Spinal cord (tissue), 10 donors: ENCODE measurements around the gene VSNL1. TPM values are rescaled to one million over a fixed set of nuclear protein-coding genes. Genes with fewer than 3 reads are reported as not detected.

ENCODE experiments used
- DNase-seq, 6 donors: peaks; one replicate each; pipeline versions ENCODE4 v3.0.0 to v3.0.0-alpha.2; 2013 to 2015; ENCODE audit warnings: low spot score in 6 of 6, low read depth in 4 of 6
- H3K27ac ChIP-seq: one replicate; pipeline ENCODE4 v1.5.1; 2013; ENCODE audit warnings: low read depth, low read length, control low read depth
- H3K27me3 ChIP-seq: one replicate; pipeline ENCODE4 v1.6.1; 2013; ENCODE audit warnings: low read length; ENCODE audit not compliant: control insufficient read depth, insufficient read depth
- H3K36me3 ChIP-seq: one replicate; pipeline ENCODE4 v1.6.1; 2013; ENCODE audit warnings: low read length; ENCODE audit not compliant: control insufficient read depth, insufficient read depth
- H3K4me1 ChIP-seq: one replicate; pipeline ENCODE4 v1.6.1; 2013; ENCODE audit warnings: low read length; ENCODE audit not compliant: control insufficient read depth, insufficient read depth
- H3K4me3 ChIP-seq: one replicate; pipeline ENCODE4 v1.5.1; 2013; ENCODE audit warnings: low read depth, low read length, control low read depth
- H3K9me3 ChIP-seq: one replicate; pipeline ENCODE4 v1.6.1; 2013; ENCODE audit warnings: low read length; ENCODE audit not compliant: control insufficient read depth, insufficient read depth
- WGBS: methylation state at CpG from one replicate; pipeline ENCODE4 v1.1.5; 2013; ENCODE audit warnings: missing lambda C conversion rate; ENCODE audit not compliant: insufficient coverage; 5-methylcytosine and 5-hydroxymethylcytosine counted together
- polyA plus RNA-seq, 2 donors: library from polyadenylated mRNA; unstranded; fragments of 120-200 nt; gene quantifications; one replicate each; pipeline ENCODE4 v1.2.1, GENCODE V29; 2013; ENCODE audit not compliant: insufficient read length in 2 of 2
- total RNA-seq, 2 donors: library from RNA; depleted of rRNA in 1 of 2; stranded (reverse); fragments of 120-200 nt in 1 of 2; fragments of >200 nt in 1 of 2; gene quantifications; one replicate each; pipeline versions ENCODE4 v1.2.3 to v1.2.4, GENCODE V29; 2013 to 2014
- donor health status: healthy.

Gene VSNL1
- total and polyA plus RNA-seq, 4 donors = 58.6 to 423 (median 285) TPM

DNA sequence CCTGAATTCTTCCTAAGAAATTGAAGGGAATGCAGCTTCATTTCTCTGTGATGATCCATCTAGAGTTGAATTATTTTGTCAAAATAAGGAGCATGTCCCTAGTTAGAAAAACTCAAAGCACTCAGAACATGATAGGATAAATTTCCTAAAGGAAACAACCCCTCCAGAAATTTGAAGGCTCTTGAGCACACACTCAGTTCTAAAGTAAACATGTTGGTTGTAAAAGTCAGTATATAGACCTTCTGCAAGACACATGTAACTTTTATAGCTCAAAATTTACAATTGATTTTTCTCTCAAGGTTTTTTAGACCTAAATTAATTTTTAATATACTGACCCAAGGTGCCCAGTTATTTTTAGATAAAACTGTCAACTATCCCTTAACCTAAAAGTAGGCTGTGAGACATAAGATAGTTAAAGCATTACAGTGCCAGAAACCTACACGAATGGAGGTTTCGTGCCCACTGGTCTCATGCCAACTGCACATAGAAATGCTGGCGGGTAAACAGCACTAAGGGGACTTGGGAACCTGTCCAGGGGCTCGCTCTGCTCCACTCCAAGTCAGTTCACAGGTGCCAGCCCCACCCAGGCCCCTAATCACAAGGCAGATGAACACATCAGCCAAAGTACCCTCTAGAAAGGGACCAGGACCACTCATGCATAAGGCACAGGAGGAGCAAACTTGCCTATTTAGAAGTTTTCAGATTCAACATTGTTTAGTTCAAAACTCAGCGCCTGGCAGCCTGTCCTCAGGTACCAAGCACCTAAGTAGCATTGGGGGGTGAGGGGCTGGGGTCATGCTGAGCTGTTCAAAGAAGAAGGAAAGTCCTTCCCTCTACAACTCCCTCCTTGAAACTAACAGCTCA, 106.6 kb downstream of the VSNL1 start:
- Histone ChIP-seq H3K27ac (no peak overlapping the region), H3K4me1 (peaks cover 4% of the 10 kb centered on the region), H3K9me3 (no peaks in the 10 kb centered on the region), H3K36me3 (peaks cover 18% of the 10 kb centered on the region), H3K27me3 (no peaks in the 10 kb centered on the region), H3K4me3 (no peak overlapping the region)
- 35% methylated on average over 4 of the region's 5 CpGs for WGBS
- peak in 1 of 6 donors; percentile 22 for DNase-seq

DNA sequence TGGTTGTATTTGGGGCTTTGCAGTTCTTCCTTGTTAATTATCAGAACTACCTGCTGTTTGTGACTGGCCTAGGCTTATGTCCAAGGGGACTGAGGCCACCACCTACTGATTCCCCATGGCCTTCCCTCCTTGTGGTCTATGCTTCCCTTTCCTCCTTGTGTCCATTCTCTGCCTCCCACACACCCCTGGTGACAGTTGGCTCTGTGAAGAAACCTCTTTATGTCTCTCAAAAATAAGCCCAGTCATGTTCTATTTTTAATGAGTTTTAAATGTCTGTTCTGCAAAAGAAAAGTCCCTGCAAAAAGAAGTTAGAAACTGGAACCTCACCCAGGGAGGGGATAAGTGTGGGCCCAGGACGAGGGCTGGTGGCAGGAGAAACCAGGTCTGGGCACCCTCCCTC, 108.1 kb downstream of the VSNL1 start:
- H3K27me3 ChIP-seq = no peaks in the 10 kb centered on the region
- no peaks in the 10 kb centered on the region for H3K9me3 ChIP-seq
- peaks cover 8% of the 10 kb centered on the region for H3K4me1 ChIP-seq
- H3K4me3 ChIP-seq = no peak overlapping the region
- DNase-seq = no peak
- H3K36me3 ChIP-seq = peaks cover 18% of the 10 kb centered on the region
- WGBS = 100% methylated on average over 1 of the region's 1 CpG
- H3K27ac ChIP-seq = no peak overlapping the region

DNA sequence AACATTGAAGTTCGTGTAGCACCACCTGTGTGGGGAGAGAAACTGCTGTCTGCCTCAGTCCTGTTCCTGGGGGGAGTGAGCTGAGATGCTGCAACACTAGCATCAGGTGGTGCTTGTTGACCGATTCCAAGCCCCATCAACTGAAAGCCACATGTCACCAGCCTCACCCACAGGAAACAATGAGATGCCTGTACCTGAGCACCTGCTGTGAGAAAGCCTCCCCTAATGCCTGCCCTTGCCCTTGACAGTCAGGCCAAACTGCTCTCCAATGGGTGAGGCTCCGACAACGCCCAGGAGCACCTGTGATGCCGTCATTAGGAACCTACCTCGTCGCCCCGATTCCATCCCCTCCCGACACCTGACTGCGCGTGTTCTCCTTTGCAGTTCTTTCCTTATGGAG, 108.5 kb downstream of the VSNL1 start:
- Histone ChIP-seq H3K4me1 (peaks cover 8% of the 10 kb centered on the region), H3K4me3 (no peak overlapping the region), H3K27ac (no peak overlapping the region), H3K27me3 (no peaks in the 10 kb centered on the region), H3K36me3 (peaks cover 18% of the 10 kb centered on the region), H3K9me3 (no peaks in the 10 kb centered on the region)
- DNase-seq = no peak
- WGBS = 93% methylated on average over 11 of the region's 11 CpGs

DNA sequence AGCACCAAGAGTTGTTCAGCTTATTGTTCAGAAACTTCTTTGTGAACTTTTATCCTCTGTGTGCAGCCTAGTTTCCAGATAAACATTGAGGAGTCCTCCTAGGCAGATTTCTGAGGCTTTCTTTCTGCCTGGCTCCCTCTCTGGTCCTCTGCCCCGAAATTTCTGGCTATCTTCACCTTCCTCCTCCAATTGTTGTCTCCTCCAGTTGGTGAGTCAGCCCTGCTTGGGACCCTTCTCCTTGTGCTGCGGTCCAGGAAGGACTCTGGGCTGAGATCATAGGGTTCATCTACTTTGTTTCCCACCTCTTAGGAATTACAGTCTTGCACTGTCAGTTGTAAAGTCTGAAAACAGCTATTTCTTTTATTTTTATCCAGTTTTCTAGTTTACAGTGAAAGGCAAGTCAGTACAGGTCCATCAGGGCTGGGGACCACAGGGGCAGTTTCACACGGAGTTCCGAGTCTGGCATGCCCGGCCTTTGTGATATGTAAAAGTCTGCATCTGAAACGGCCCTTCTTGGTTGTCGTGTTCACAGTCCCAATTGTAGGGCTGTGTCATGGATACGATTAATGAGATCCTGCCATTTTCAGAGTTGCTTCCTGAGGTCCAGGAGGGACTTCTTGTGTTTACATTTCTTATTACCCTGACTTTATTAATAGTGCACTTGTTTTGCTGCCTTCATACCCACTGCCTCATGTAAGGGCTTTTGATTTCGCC, 112.3 kb downstream of the VSNL1 start:
- no peak for DNase-seq
- H3K27ac ChIP-seq = no peak overlapping the region
- H3K4me3 ChIP-seq = no peak overlapping the region
- H3K9me3 ChIP-seq = no peaks in the 10 kb centered on the region
- H3K36me3 ChIP-seq = peaks cover 18% of the 10 kb centered on the region
- H3K4me1 ChIP-seq = peaks cover 4% of the 10 kb centered on the region
- no peaks in the 10 kb centered on the region for H3K27me3 ChIP-seq
- WGBS = 52% methylated on average over 7 of the region's 9 CpGs

DNA sequence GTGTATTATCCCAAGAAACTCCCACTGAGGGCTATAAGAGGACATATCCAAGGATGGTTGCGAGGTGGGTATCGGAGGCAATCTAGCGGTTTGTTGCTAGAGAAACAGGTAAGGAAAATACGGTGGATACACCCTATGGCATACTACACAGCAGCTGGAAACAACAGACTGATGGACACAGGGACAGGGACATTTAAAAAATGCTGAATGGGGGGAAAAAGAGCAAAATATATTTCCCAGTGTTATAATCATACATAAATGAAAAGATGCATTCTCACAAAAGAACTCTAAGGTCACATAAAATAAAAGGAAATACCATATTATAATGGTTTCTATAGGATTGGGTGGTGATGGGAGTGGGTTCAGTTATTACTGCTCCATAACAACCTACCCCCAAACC, 117.3 kb downstream of the VSNL1 start:
- Histone ChIP-seq H3K9me3 (no peaks in the 10 kb centered on the region), H3K27me3 (no peaks in the 10 kb centered on the region), H3K27ac (no peak overlapping the region), H3K4me1 (peaks cover 3% of the 10 kb centered on the region), H3K4me3 (no peak overlapping the region), H3K36me3 (no peaks in the 10 kb centered on the region)
- no CpG with 5 or more reads among the region's 4 CpGs for WGBS
- DNase-seq = no peak

DNA sequence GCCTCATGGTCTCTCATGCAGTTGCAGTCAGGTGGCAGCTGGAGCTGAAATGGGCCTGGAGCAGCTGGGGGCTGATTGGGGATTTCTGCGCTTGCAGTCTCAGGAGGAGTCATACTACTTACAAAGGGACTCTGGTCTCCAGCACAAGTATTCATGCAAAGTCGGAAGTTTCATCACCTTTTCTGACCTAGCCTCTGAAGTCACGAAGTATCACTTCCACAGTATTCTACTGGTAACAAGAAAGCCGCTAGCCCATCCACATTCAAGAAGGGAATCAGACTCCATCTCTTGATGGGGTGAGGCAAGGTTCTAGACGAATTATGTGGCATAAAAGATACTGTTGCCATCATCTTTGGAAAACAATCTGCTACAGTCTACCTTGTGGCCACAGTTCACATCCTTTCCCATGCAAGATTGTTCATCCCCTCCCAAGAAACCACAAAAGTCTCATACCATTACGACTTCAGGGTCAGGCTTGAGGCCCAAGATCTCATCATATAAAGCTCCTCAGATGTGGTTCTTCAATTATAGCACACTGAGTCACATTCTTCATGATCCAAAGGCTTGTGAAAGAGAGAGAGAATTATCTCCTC, 117.9 kb downstream of the VSNL1 start:
- Histone ChIP-seq H3K27me3 (no peaks in the 10 kb centered on the region), H3K4me1 (no peaks in the 10 kb centered on the region), H3K27ac (no peak overlapping the region), H3K4me3 (no peak overlapping the region), H3K36me3 (no peaks in the 10 kb centered on the region), H3K9me3 (no peaks in the 10 kb centered on the region)
- DNase-seq = no peak
- WGBS = 93% methylated on average over 3 of the region's 6 CpGs

DNA sequence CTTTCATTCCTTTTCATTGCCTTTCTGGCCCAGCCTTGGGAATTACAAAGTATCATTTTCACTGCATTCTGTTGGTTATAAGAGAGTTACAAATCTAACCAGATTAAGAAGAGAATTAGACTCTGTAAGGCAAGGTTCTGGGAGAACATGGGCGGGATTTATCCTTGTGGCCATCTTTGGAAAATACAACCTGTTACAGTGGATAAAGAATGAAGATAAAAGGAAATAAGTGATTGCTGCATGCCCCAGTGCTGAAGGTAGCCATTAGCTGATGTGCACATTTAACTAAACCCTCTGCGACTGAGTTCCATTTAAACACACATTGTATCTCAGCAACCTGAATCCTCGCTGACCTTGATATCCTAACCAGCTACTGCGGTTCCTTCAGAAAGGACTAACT, 119.7 kb downstream of the VSNL1 start:
- Histone ChIP-seq H3K36me3 (peaks cover 3% of the 10 kb centered on the region), H3K4me3 (no peak overlapping the region), H3K9me3 (no peaks in the 10 kb centered on the region), H3K27ac (no peak overlapping the region), H3K4me1 (no peaks in the 10 kb centered on the region), H3K27me3 (no peaks in the 10 kb centered on the region)
- WGBS = 100% methylated on average over 4 of the region's 4 CpGs
- DNase-seq = no peak

DNA sequence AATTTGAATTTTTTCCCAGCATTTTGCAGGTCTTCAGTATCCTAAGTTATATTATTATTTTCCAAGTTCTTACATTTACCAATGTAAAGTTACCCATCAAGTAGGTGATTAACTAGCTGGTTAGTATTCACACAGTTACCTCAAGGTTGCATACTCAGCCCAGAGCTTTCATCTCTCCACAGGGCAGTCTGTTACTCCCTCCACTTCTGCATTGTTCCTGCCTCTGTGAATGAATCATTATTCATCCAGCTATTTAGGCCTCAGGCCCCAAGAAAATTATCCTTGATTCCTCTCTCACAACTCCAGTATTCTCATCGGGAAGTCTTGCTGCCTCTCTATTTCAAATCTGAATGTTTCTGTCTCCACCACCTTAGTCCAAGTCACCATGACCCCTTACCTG, 121.0 kb downstream of the VSNL1 start:
- WGBS = 50% methylated on average over 1 of the region's 1 CpG
- Histone ChIP-seq H3K9me3 (no peaks in the 10 kb centered on the region), H3K36me3 (peaks cover 3% of the 10 kb centered on the region), H3K27me3 (no peaks in the 10 kb centered on the region), H3K4me1 (no peaks in the 10 kb centered on the region), H3K27ac (no peak overlapping the region), H3K4me3 (no peak overlapping the region)
- no peak for DNase-seq

DNA sequence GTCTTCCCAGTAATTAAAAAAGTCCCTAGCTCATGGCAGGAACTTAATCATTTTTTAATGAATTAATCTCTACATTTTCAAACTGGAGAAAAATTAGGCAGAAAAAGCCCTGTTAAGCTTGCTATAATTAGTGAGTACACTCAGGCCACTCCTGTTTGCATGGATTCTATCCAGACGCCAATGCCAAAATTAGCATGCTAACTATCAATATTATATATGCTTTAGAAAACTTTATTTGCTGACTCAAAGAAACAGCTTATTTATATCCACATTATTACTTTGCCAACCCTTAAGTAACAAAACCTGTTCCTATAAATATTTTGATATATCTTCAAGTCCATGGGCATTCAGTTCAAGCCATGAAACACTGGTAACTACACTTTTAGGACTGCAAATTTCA, 122.2 kb downstream of the VSNL1 start:
- Histone ChIP-seq H3K4me3 (no peak overlapping the region), H3K4me1 (no peaks in the 10 kb centered on the region), H3K9me3 (no peaks in the 10 kb centered on the region), H3K27ac (no peak overlapping the region), H3K27me3 (no peaks in the 10 kb centered on the region), H3K36me3 (peaks cover 6% of the 10 kb centered on the region)
- no CpG with 5 or more reads among the region's 1 CpG for WGBS
- no peak for DNase-seq
